Heart left ventricle (tissue), 16 donors: ENCODE measurements around the gene AHRR. TPM values are rescaled to one million over a fixed set of nuclear protein-coding genes. Genes with fewer than 3 reads are reported as not detected.

Source experiments
- ATAC-seq, 4 donors: fragments of 200-7000 bp; cut with Tn5 transposase; one replicate each; pipeline ENCODE4 v1.9.1; 2020 to 2022; ENCODE audit warnings: moderate library complexity in 4 of 4, mild to moderate bottlenecking in 3 of 4, moderate number of reproducible peaks in 1 of 4
- DNase-seq, 5 donors: peaks; one replicate each; pipeline ENCODE4 v3.0.0-alpha.2; 2020
- H3K27ac ChIP-seq, 12 donors: fragments of 200-600 bp; sonication (generic) in 4 of 12; one replicate each; pipeline versions ENCODE4 v1.5.0 to v1.8.0; 2016 to 2022; ENCODE audit warnings: mild to moderate bottlenecking in 2 of 12
- H3K27me3 ChIP-seq, 9 donors: fragments of 200-600 bp; sonication (generic) in 2 of 9; one replicate each; pipeline versions ENCODE4 v1.5.1 to v1.8.0; 2016 to 2022; ENCODE audit warnings: mild to moderate bottlenecking in 3 of 9
- H3K36me3 ChIP-seq, 9 donors: fragments of 200-600 bp; sonication (generic) in 2 of 9; one replicate each; pipeline versions ENCODE4 v1.5.0 to v1.8.0; 2018 to 2022; ENCODE audit warnings: mild to moderate bottlenecking in 2 of 9
- H3K4me1 ChIP-seq, 12 donors: fragments of 200-600 bp; sonication (generic) in 4 of 12; one replicate each; pipeline versions ENCODE4 v1.5.0 to v1.8.0; 2016 to 2022; ENCODE audit warnings: mild to moderate bottlenecking in 3 of 12
- H3K4me3 ChIP-seq, 12 donors: fragments of 200-600 bp; sonication (generic) in 4 of 12; one replicate each; pipeline versions ENCODE4 v1.5.0 to v1.8.0; 2017 to 2022; ENCODE audit warnings: mild to moderate bottlenecking in 9 of 12, moderate library complexity in 4 of 12
- H3K9me3 ChIP-seq, 12 donors: fragments of 200-600 bp; sonication (generic) in 4 of 12; one replicate each; pipeline versions ENCODE4 v1.5.0 to v1.8.0; 2016 to 2022; ENCODE audit warnings: mild to moderate bottlenecking in 1 of 12
- CTCF ChIP-seq, 12 donors: fragments of 200-600 bp; sonication (generic) in 4 of 12; IDR thresholded peaks; one replicate each; pipeline versions ENCODE4 v1.5.0 to v1.8.0; 2018 to 2022; ENCODE audit warnings: antibody characterized with exemption in 12 of 12, mild to moderate bottlenecking in 5 of 12
- POLR2A ChIP-seq, 2 donors: fragments of 450-650 bp; IDR thresholded peaks; one replicate each; pipeline ENCODE4 v1.6.1; 2017; ENCODE audit warnings: antibody characterized with exemption in 2 of 2, mild to moderate bottlenecking in 2 of 2, moderate library complexity in 2 of 2
- WGBS, 4 donors: extraction: QIAGEN DNeasy Blood & Tissue Kit in 2 of 4; methylation state at CpG; one replicate each; pipeline versions ENCODE4 v1.1.5 to v1.1.7; 2013 to 2018; 5-methylcytosine and 5-hydroxymethylcytosine counted together
- intact Hi-C, 10 donors: fragments of 100-400 bp; cut with DNase I; formaldehyde crosslinking; loops; one replicate each; pipeline versions ENCODE4 v1.11.1 to v1.14.2; 2022
- polyA plus RNA-seq, 2 donors: library from polyadenylated mRNA; stranded (reverse); fragments of 200-250 nt; gene quantifications; one replicate each; pipeline ENCODE4 v1.2.3, GENCODE V29; 2013
- total RNA-seq, 9 donors: library from RNA; depleted of rRNA in 2 of 9; stranded (reverse); fragments of >200 nt in 2 of 9; fragmentation: NEBNext Ultra II Directional in 3 of 9; extraction: Animal tissue kit (Norgen Biotek cat#: 25700) in 3 of 9; gene quantifications; one replicate each; pipeline versions ENCODE4 v1.1.0 to v1.2.4, GENCODE V29; 2016 to 2023
- donor health status: ischemic (EF 13 %, LVEDD 7.1; RV severe dilation, severe dysfunction).
- donor health status: healthy with polysubstance abuse.
- donor health status: DM: no; HTN: yes; CAD: no.
- donor health status: DM: no; HTN: no; CAD: no.
- donor health status: ischemic (EF 25% LVEDD 6.9; RV normal size, moderate dysfunction).
- donor health status: ischemic (EF 25% LVEDD 5.7; RV mildly dilated, moderate dysfunction).
- donor health status: healthy.
- donor health status: DM: yes; HTN: yes; CAD: no.
- donor health status: ischemic (EF 35%, LVEDD 5.7; RV mildly dilated, moderate dysfunction).
- donor health status: nonischemic (EF 11% LVEDD 7.7; RV severe dilation, severe dysfunction).
- donor health status: DM: yes; HTN: yes; CAD: no.
- donor health status: PGD.
- donor health status: ischemic (EF 29% LVEDD 5.4; RV normal size, mild dysfunction).
- donor health status: nonischemic (EF 23%, LVEDD 6.1; RV moderate dilation, normal function).

Gene AHRR
- total and polyA plus RNA-seq, 11 donors = 0.11 to 0.69 (median 0.26) TPM; not detected in 2

GRCh38 chr5:377326-377981, 55.9 kb downstream of the AHRR start:
- Histone ChIP-seq H3K4me1 (peaks cover 0 to 18% (median 3%) of the 10 kb centered on the region in 12 donors), H3K9me3 (peaks cover 0 to 28% (median 0%) of the 10 kb centered on the region in 12 donors), H3K4me3 (no peak overlapping the region), H3K27me3 (peaks cover 9 to 27% (median 17%) of the 10 kb centered on the region in 9 donors), H3K27ac (no peak overlapping the region), H3K36me3 (no peaks in the 10 kb centered on the region)
- WGBS, 4 donors = 84 to 96% (median 95%) methylated on average over 8 to 10 of the region's 10 CpGs
- TF ChIP-seq POLR2A (IDR thresholded peaks at IDR 0.05) = no peak
- no peak for TF ChIP-seq CTCF (IDR thresholded peaks at IDR 0.05)
- DNase-seq (peak in 2 of 5 donors; percentile 11 to 48), ATAC-seq (no peak)
- intact Hi-C loops = no loop called here

GRCh38 chr5:378301-378891, 56.9 kb downstream of the AHRR start:
- Histone ChIP-seq H3K36me3 (no peaks in the 10 kb centered on the region), H3K4me3 (no peak overlapping the region), H3K27ac (no peak overlapping the region), H3K9me3 (peaks cover 0 to 32% (median 0%) of the 10 kb centered on the region in 12 donors), H3K27me3 (peaks cover 9 to 25% (median 16%) of the 10 kb centered on the region in 9 donors), H3K4me1 (peaks cover 0 to 13% (median 3%) of the 10 kb centered on the region in 12 donors)
- DNase-seq (no peak), ATAC-seq (no peak)
- intact Hi-C loops = no loop called here
- no peak for TF ChIP-seq CTCF (IDR thresholded peaks at IDR 0.05)
- no peak for TF ChIP-seq POLR2A (IDR thresholded peaks at IDR 0.05)
- WGBS, 4 donors = 77 to 79% (median 78%) methylated on average over 8 of the region's 8 CpGs

GRCh38 chr5:378976-379742, 57.6 kb downstream of the AHRR start:
- peaks cover 2 to 18% (median 11%) of the 10 kb centered on the region in 9 donors for H3K27me3 ChIP-seq
- no peak overlapping the region for H3K4me3 ChIP-seq
- TF ChIP-seq POLR2A (IDR thresholded peaks at IDR 0.05) (no peak), CTCF (IDR thresholded peaks at IDR 0.05) (no peak)
- peak in 1 of 5 donors; percentile 19 for DNase-seq
- WGBS, 4 donors = 88 to 89% (median 88%) methylated on average over 16 of the region's 16 CpGs
- no peak overlapping the region for H3K27ac ChIP-seq
- H3K4me1 ChIP-seq = peaks cover 0 to 5% (median 0%) of the 10 kb centered on the region in 12 donors
- no peaks in the 10 kb centered on the region for H3K36me3 ChIP-seq
- intact Hi-C loops = no loop called here
- peaks cover 0 to 32% (median 0%) of the 10 kb centered on the region in 12 donors for H3K9me3 ChIP-seq
- no peak for ATAC-seq
